HEK293 (cell line): ENCODE measurements around the gene ADD1.

Experiments used
- CTCF ChIA-PET: fragments of 350-600 bp; formaldehyde crosslinking; extraction: SDS; loops from one replicate; lab custom pipeline; 2021; ENCODE audit warnings: antibody characterized with exemption; lab: Yijun Ruan, JAX
- POLR2A ChIA-PET: fragments of 300-600 bp; formaldehyde crosslinking; extraction: SDS; loops from one replicate; lab custom pipeline; 2020; ENCODE audit warnings: antibody characterized with exemption, inconsistent platforms; lab: Yijun Ruan, JAX
- H3K27ac ChIP-seq: fragments of 200-500 bp; sonication (Bioruptor generic); 2 replicates; pipeline ENCODE4 v1.5.1; 2014; ENCODE audit warnings: low read depth, low read length, control low read depth, inconsistent platforms; ENCODE audit errors: extremely low read depth
- H3K36me3 ChIP-seq, 2 experiments: fragments of 200-500 bp in 1 of 2; sonication (Bioruptor generic) in 1 of 2; 1 replicate in 1 of 2; 2 replicates in 1 of 2; pipeline ENCODE4 v1.5.1; 2014 to 2017; ENCODE audit warnings: inconsistent platforms in 2 of 2, low read length in 2 of 2; ENCODE audit not compliant: control insufficient read depth in 2 of 2, insufficient read depth in 1 of 2
- H3K4me1 ChIP-seq: fragments of 200-500 bp; sonication (Bioruptor generic); 2 replicates; pipeline ENCODE4 v1.5.1; 2014; ENCODE audit warnings: mild to moderate bottlenecking, low read length, inconsistent platforms; ENCODE audit not compliant: control insufficient read depth, insufficient read depth
- H3K4me3 ChIP-seq: 2 replicates; pipeline ENCODE4 v1.5.1; 2011; ENCODE audit warnings: low read depth, mild to moderate bottlenecking, control low read depth, low read length, moderate library complexity
- H3K9me3 ChIP-seq: fragments of 200-500 bp; sonication (Bioruptor generic); 2 replicates; pipeline ENCODE4 v1.5.1; 2014; ENCODE audit warnings: low read depth, low read length, inconsistent platforms; ENCODE audit not compliant: control insufficient read depth, insufficient read depth
- ATF2 ChIP-seq: fragments of 450-650 bp; formaldehyde crosslinking; IDR thresholded peaks from 2 replicates; pipeline ENCODE4 v1.5.1; 2016; ENCODE audit warnings: missing biosample characterization, missing genetic modification characterization, low read depth
- GLI4 ChIP-seq: fragments of 450-650 bp; formaldehyde crosslinking; IDR thresholded peaks from 2 replicates; pipeline ENCODE4 v1.5.1; 2016; ENCODE audit warnings: missing biosample characterization, missing genetic modification characterization
- KLF17 ChIP-seq: fragments of 450-650 bp; formaldehyde crosslinking; IDR thresholded peaks from 2 replicates; pipeline ENCODE4 v1.5.1; 2016; ENCODE audit warnings: missing biosample characterization, missing genetic modification characterization
- MYNN ChIP-seq: fragments of 450-650 bp; formaldehyde crosslinking; IDR thresholded peaks from 2 replicates; pipeline ENCODE4 v1.5.1; 2016; ENCODE audit warnings: missing biosample characterization, missing genetic modification characterization, borderline replicate concordance
- OVOL3 ChIP-seq: fragments of 450-650 bp; formaldehyde crosslinking; IDR thresholded peaks from 2 replicates; pipeline ENCODE4 v1.5.1; 2016; ENCODE audit warnings: missing biosample characterization, missing genetic modification characterization
- SCRT2 ChIP-seq: fragments of 450-650 bp; formaldehyde crosslinking; IDR thresholded peaks from 2 replicates; pipeline ENCODE4 v1.5.1; 2016; ENCODE audit warnings: missing biosample characterization, missing genetic modification characterization
- YY2 ChIP-seq: fragments of 450-650 bp; formaldehyde crosslinking; IDR thresholded peaks from 2 replicates; pipeline ENCODE4 v1.5.1; 2016; ENCODE audit warnings: missing biosample characterization, missing genetic modification characterization
- ZBTB17 ChIP-seq: fragments of 450-650 bp; formaldehyde crosslinking; IDR thresholded peaks from 2 replicates; pipeline ENCODE4 v1.5.1; 2016; ENCODE audit warnings: missing biosample characterization, missing genetic modification characterization
- ZBTB8A ChIP-seq: fragments of 450-650 bp; formaldehyde crosslinking; IDR thresholded peaks from 2 replicates; pipeline ENCODE4 v1.5.1; 2016; ENCODE audit warnings: missing biosample characterization, missing genetic modification characterization
- ZEB2 ChIP-seq: fragments of 450-650 bp; formaldehyde crosslinking; IDR thresholded peaks from 2 replicates; pipeline ENCODE4 v1.5.1; 2016; ENCODE audit warnings: missing biosample characterization, missing genetic modification characterization
- ZNF18 ChIP-seq: fragments of 450-650 bp; formaldehyde crosslinking; IDR thresholded peaks from 2 replicates; pipeline ENCODE4 v1.5.1; 2016; ENCODE audit warnings: missing biosample characterization, missing genetic modification characterization
- ZNF24 ChIP-seq: fragments of 450-650 bp; formaldehyde crosslinking; IDR thresholded peaks from 2 replicates; pipeline ENCODE4 v1.5.1; 2016; ENCODE audit warnings: missing biosample characterization, missing genetic modification characterization
- ZNF266 ChIP-seq: fragments of 450-650 bp; formaldehyde crosslinking; IDR thresholded peaks from 2 replicates; pipeline ENCODE4 v1.5.1; 2016; ENCODE audit warnings: missing biosample characterization, missing genetic modification characterization, low read depth
- ZNF274 ChIP-seq, 2 experiments: fragments of 200-500 bp in 1 of 2; fragments of 450-650 bp in 1 of 2; sonication (Bioruptor generic) in 1 of 2; formaldehyde crosslinking in 1 of 2; IDR thresholded peaks; 2 replicates each; pipeline versions ENCODE4 v1.5.1 to v1.6.1; 2014 to 2016; ENCODE audit warnings: borderline replicate concordance in 1 of 2, inconsistent platforms in 1 of 2, low read length in 1 of 2, missing biosample characterization in 1 of 2, missing genetic modification characterization in 1 of 2
- ZNF292 ChIP-seq: fragments of 450-650 bp; formaldehyde crosslinking; IDR thresholded peaks from 2 replicates; pipeline ENCODE4 v1.5.1; 2016; ENCODE audit warnings: low read depth, missing biosample characterization, missing genetic modification characterization, borderline replicate concordance
- ZNF335 ChIP-seq: fragments of 450-650 bp; formaldehyde crosslinking; conservative IDR thresholded peaks from 2 replicates; pipeline ENCODE4 v1.5.1; 2016; ENCODE audit warnings: missing biosample characterization, missing genetic modification characterization
- ZNF350 ChIP-seq: fragments of 450-650 bp; formaldehyde crosslinking; IDR thresholded peaks from 2 replicates; pipeline ENCODE4 v1.5.0; 2017; ENCODE audit warnings: missing biosample characterization, mild to moderate bottlenecking, missing genetic modification characterization
- ZNF394 ChIP-seq: fragments of 450-650 bp; formaldehyde crosslinking; IDR thresholded peaks from 2 replicates; pipeline ENCODE4 v1.5.1; 2016; ENCODE audit warnings: missing biosample characterization, missing genetic modification characterization, mild to moderate bottlenecking, moderate library complexity, borderline replicate concordance
- ZNF549 ChIP-seq: fragments of 450-650 bp; IDR thresholded peaks from 2 replicates; pipeline ENCODE4 v1.5.1; 2018; ENCODE audit warnings: missing biosample characterization, missing genetic modification characterization, mild to moderate bottlenecking, inconsistent platforms, moderate library complexity
- ZNF571 ChIP-seq: fragments of 450-650 bp; formaldehyde crosslinking; IDR thresholded peaks from 2 replicates; pipeline ENCODE4 v1.5.0; 2017; ENCODE audit warnings: missing biosample characterization, missing genetic modification characterization
- ZNF580 ChIP-seq: fragments of 450-650 bp; formaldehyde crosslinking; IDR thresholded peaks from 2 replicates; pipeline ENCODE4 v1.5.1; 2016; ENCODE audit warnings: missing biosample characterization, missing genetic modification characterization
- ZNF639 ChIP-seq: fragments of 450-650 bp; formaldehyde crosslinking; IDR thresholded peaks from 2 replicates; pipeline ENCODE4 v1.5.1; 2016; ENCODE audit warnings: missing biosample characterization, missing genetic modification characterization
- ZNF692 ChIP-seq: fragments of 450-650 bp; formaldehyde crosslinking; IDR thresholded peaks from 2 replicates; pipeline ENCODE4 v1.5.1; 2016; ENCODE audit warnings: missing biosample characterization, missing genetic modification characterization
- ZNF76 ChIP-seq: fragments of 450-650 bp; formaldehyde crosslinking; IDR thresholded peaks from 2 replicates; pipeline ENCODE4; 2016; ENCODE audit warnings: low read depth, missing biosample characterization, missing genetic modification characterization, borderline replicate concordance
- ZNF792 ChIP-seq: fragments of 450-650 bp; formaldehyde crosslinking; IDR thresholded peaks from 2 replicates; pipeline ENCODE4 v1.5.1; 2016; ENCODE audit warnings: missing biosample characterization, missing genetic modification characterization
- ZNF830 ChIP-seq: fragments of 450-650 bp; IDR thresholded peaks from 2 replicates; pipeline ENCODE4 v1.5.0; 2018; ENCODE audit warnings: missing biosample characterization, missing genetic modification characterization, low read depth, mild to moderate bottlenecking, moderate library complexity
- ZSCAN4 ChIP-seq: fragments of 450-650 bp; formaldehyde crosslinking; IDR thresholded peaks from 2 replicates; pipeline ENCODE4 v1.5.1; 2017; ENCODE audit warnings: missing biosample characterization, missing genetic modification characterization

ADD1 gene

GRCh38 chr4:2963175-2963965, 119.7 kb downstream of the ADD1 start, which contains the start of the genes GRK4 and NOP14:
Gene GRK4 (plus strand): TSS chr4:2963571. CDS start chr4:2964071, 500 bp downstream.
Gene NOP14 (minus strand): TSS chr4:2963406. CDS start chr4:2963319, 87 bp downstream.
- Histone ChIP-seq H3K9me3 (no peaks in the 10 kb centered on the region), H3K27ac (peak within 1 kb of the TSS; percentile 80), H3K36me3 (peaks cover 0 to 26% of the 10 kb centered on the region in 2 experiments; a peak in 1 of 3 replicates), H3K4me3 (peak within 1 kb of the TSS; percentile 76), H3K4me1 (no peaks in the 10 kb centered on the region)
- POLR2A ChIA-PET: interaction anchor here (0.6 to 2.5 kb wide), 11 partner anchors 10 to 414 kb away, joined by 3 to 15 read pairs (median 3); no protein-coding TSS in a partner anchor
- CTCF ChIA-PET: interaction anchor here (0.6 to 1.5 kb wide), 4 partner anchors 15 to 1323 kb away, joined by 3 to 7 read pairs (median 4); no protein-coding TSS in a partner anchor
- TF ChIP-seq ZNF274 (IDR thresholded peaks at IDR 0.05; ENCODE audit: low read length) (no peak), ZNF274 (tag by site-specific recombination; IDR thresholded peaks at IDR 0.05; ENCODE audit: borderline replicate concordance) (no peak), ZNF571 (tag by site-specific recombination) (no peak), ZNF830 (no peak), KLF17 (peak; percentile 44; the same call in 1 of the 2 replicates), ZNF266 (tag by site-specific recombination) (no peak), ZBTB8A (tag by site-specific recombination) (peak; percentile 97), ZNF292 (tag by site-specific recombination) (no peak), ZNF24 (peak; percentile 60; the same call in 1 of the 2 replicates), ZNF692 (tag by site-specific recombination) (peak; percentile 51; the same call in 1 of the 2 replicates), ZEB2 (tag by site-specific recombination) (peak; percentile 84), MYNN (tag by site-specific recombination) (no peak), OVOL3 (peak; percentile 34; the same call in 1 of the 2 replicates), YY2 (tag by site-specific recombination) (peak; percentile 62), ZNF639 (tag by site-specific recombination) (0 out of 2 replicates have a peak, but pooled peaks have one; percentile 35), ZNF549 (tag by site-specific recombination) (no peak), SCRT2 (tag by site-specific recombination) (peak; percentile 31; the same call in 1 of the 2 replicates), ZNF350 (tag by site-specific recombination) (no peak), ZNF18 (tag by site-specific recombination) (0 out of 2 replicates have a peak, but pooled peaks have one; percentile 27), ZSCAN4 (0 out of 2 replicates have a peak, but pooled peaks have one; percentile 12), ZNF792 (tag by site-specific recombination) (no peak), ATF2 (tag by site-specific recombination) (no peak), ZNF335 (tag by site-specific recombination) (peak; percentile 77), ZNF76 (tag by site-specific recombination) (peak; percentile 99), ZNF394 (peak; percentile 61; the same call in 1 of the 2 replicates), ZBTB17 (tag by site-specific recombination) (peak; percentile 69; the same call in 1 of the 2 replicates), ZNF580 (tag by site-specific recombination) (peak; percentile 83; the same call in 1 of the 2 replicates), GLI4 (tag by site-specific recombination) (no peak)
